GM12878 (cell line): ENCODE data around the gene TELO2. TPM values are rescaled to one million over a fixed set of nuclear protein-coding genes. Genes with fewer than 3 reads are reported as not detected.

Experiments
- ATAC-seq: fragments of 200-7000 bp; cut with Tn5 transposase; 3 replicates; pipeline ENCODE4 v1.9.1; 2020; ENCODE audit warnings: mild to moderate bottlenecking, moderate library complexity
- BruUV-seq: library from RNA; stranded (reverse); fragments of 400-500 nt; replicated peaks from 2 replicates; lab custom pipeline; 2021; lab: Mats Ljungman, UMichigan
- CTCF ChIA-PET: fragments of 300-600 bp; sonication (Branson Sonifier 250); formaldehyde crosslinking; extraction: SDS; loops from one replicate; lab custom pipeline; 2021; ENCODE audit warnings: inconsistent platforms; lab: Yijun Ruan, JAX
- POLR2A ChIA-PET: fragments of 350-600 bp; formaldehyde crosslinking; extraction: SDS; loops from one replicate; lab custom pipeline; 2021; ENCODE audit warnings: inconsistent platforms; lab: Charles Lee
- RAD21 ChIA-PET: fragments of 300-600 bp; sonication (Branson Sonifier 250); formaldehyde crosslinking; loops from one replicate; lab custom pipeline; 2023; ENCODE audit warnings: antibody characterized with exemption; ENCODE audit not compliant: unreplicated experiment; lab: Charles Lee
- SMC1A ChIA-PET: fragments of 300-600 bp; sonication (Branson Sonifier 250); formaldehyde crosslinking; loops from one replicate; lab custom pipeline; 2023; ENCODE audit not compliant: unreplicated experiment, uncharacterized antibody; lab: Charles Lee
- DNase-seq: peaks from one replicate; pipeline ENCODE4 v3.0.0-alpha.2; 2011; ENCODE audit warnings: low read depth, low spot score
- FAIRE-seq: peaks from 3 replicates; lab custom pipeline; 2011; peaks lifted over from hg19 to GRCh38; lab: Jason Lieb, UNC
- H2AFZ ChIP-seq: 2 replicates; pipeline ENCODE4 v1.6.0; 2011; ENCODE audit warnings: low read depth, low read length, control low read depth; ENCODE audit not compliant: control insufficient read depth
- H3K27ac ChIP-seq: 2 replicates; pipeline ENCODE4 v1.5.1; 2011; ENCODE audit warnings: control low read depth; ENCODE audit not compliant: control insufficient read depth, insufficient read depth
- H3K27me3 ChIP-seq, 2 experiments: replicated peaks in 1 of 2; 2 replicates each; pipeline versions ENCODE4 v1.6.0 to v1.6.1; 2011; ENCODE audit warnings: low read length in 1 of 2; ENCODE audit not compliant: control insufficient read depth in 2 of 2, insufficient read depth in 2 of 2
- H3K36me3 ChIP-seq, 2 experiments: 2 replicates each; pipeline ENCODE4 v1.5.1; 2011; ENCODE audit warnings: low read length in 1 of 2; ENCODE audit not compliant: control insufficient read depth in 2 of 2, insufficient read depth in 2 of 2
- H3K4me1 ChIP-seq: 2 replicates; pipeline ENCODE4 v1.6.1; 2011; ENCODE audit warnings: mild to moderate bottlenecking, low read length, moderate library complexity, mixed read lengths; ENCODE audit not compliant: control insufficient read depth, insufficient read depth
- H3K4me2 ChIP-seq: 2 replicates; pipeline ENCODE4 v1.6.0; 2011; ENCODE audit warnings: control low read depth; ENCODE audit not compliant: control insufficient read depth, insufficient read depth
- H3K4me3 ChIP-seq: fragments of 200-600 bp; sonication (generic); 2 replicates; pipeline ENCODE4 v1.5.1; 2016
- H3K79me2 ChIP-seq: 2 replicates; pipeline ENCODE4 v1.6.0; 2011; ENCODE audit warnings: low read length; ENCODE audit not compliant: control insufficient read depth, insufficient read depth
- H3K9ac ChIP-seq: 2 replicates; pipeline ENCODE4 v1.8.0; 2011; ENCODE audit warnings: low read length, control low read depth, mixed read lengths; ENCODE audit not compliant: control insufficient read depth, insufficient read depth
- H3K9me3 ChIP-seq: replicated peaks from 3 replicates; pipeline ENCODE4 v1.5.1; 2011; ENCODE audit warnings: mild to moderate bottlenecking, low read length; ENCODE audit not compliant: control insufficient read depth, insufficient read depth
- H4K20me1 ChIP-seq: 2 replicates; pipeline ENCODE4 v1.6.0; 2011; ENCODE audit not compliant: control insufficient read depth, insufficient read depth
- HDAC2 ChIP-seq: fragments of 200-600 bp; sonication (generic); IDR thresholded peaks from 2 replicates; pipeline ENCODE4 v1.6.1; 2017
- IKZF2 ChIP-seq, 2 experiments: fragments of 450-650 bp; IDR thresholded peaks; 2 replicates each; pipeline ENCODE4 v1.6.1; 2017; ENCODE audit warnings: mild to moderate bottlenecking in 2 of 2, moderate library complexity in 2 of 2
- MTA3 ChIP-seq: IDR thresholded peaks from 2 replicates; pipeline ENCODE4 v1.6.1; 2012; ENCODE audit warnings: low read length, inconsistent platforms, borderline replicate concordance
- MXI1 ChIP-seq: fragments of 150-350 bp; IDR thresholded peaks from 2 replicates; pipeline ENCODE4 v1.6.1; 2011; ENCODE audit warnings: low read depth, mild to moderate bottlenecking, inconsistent platforms, low read length, improper control_type of control experiment
- POU2F2 ChIP-seq: IDR thresholded peaks from 3 replicates; pipeline ENCODE4 v1.6.1; 2011; ENCODE audit warnings: low read depth, mild to moderate bottlenecking, low read length, borderline replicate concordance
- SREBF1 ChIP-seq: IDR thresholded peaks from 2 replicates; pipeline ENCODE4 v1.6.1; 2012; ENCODE audit warnings: mild to moderate bottlenecking, low read length
- WGBS: methylation state at CpG from one replicate; pipeline ENCODE4 v1.1.6; 2016; ENCODE audit warnings: low lambda C conversion rate; ENCODE audit not compliant: insufficient replicate concordance, insufficient coverage; ENCODE audit errors: missing lambda C conversion rate; 5-methylcytosine and 5-hydroxymethylcytosine counted together
- in situ Hi-C: fragments of 300-500 bp; cut with MboI; formaldehyde crosslinking; loops from 9 replicates; pipeline ENCODE4 v1.14.3; 2018; ENCODE audit warnings: mixed read lengths
- intact Hi-C: fragments of 100-400 bp; cut with micrococcal nuclease; formaldehyde crosslinking; loops from one replicate; pipeline ENCODE4 v1.14.2; 2022; ENCODE audit not compliant: unreplicated experiment
- polyA plus RNA-seq, 11 experiments: library from polyadenylated mRNA; depleted of rRNA in 4 of 11; unstranded in 6 of 11; stranded (reverse) in 5 of 11; fragments of >200 nt; fragmentation: Nextera tagmentation in 4 of 11; fragmentation: Illumina TruSeq in 1 of 11; extraction: Ambion mirVana in 4 of 11; extraction: Trizol in 1 of 11; gene quantifications; 1 replicate in 1 of 11; 2 replicates in 10 of 11; pipeline versions ENCODE4 v1.2.1 to v1.2.3, GENCODE V29; 2011 to 2016; ENCODE audit warnings: inconsistent platforms in 2 of 11, missing spikeins in 2 of 11, low read depth in 1 of 11
- total RNA-seq, 4 experiments: library from RNA; depleted of rRNA in 3 of 4; stranded (reverse); fragments of >200 nt in 3 of 4; fragmentation: Illumina TruSeq in 1 of 4; extraction: Trizol in 1 of 4; gene quantifications; 2 replicates each; pipeline versions ENCODE4 v1.2.1 to v1.2.3, GENCODE V29; 2013 to 2021
- TF ChIP-seq, protein P1 (sequence below): IDR thresholded peaks from 2 replicates; pipeline ENCODE4 v1.6.1; 2011; ENCODE audit warnings: borderline replicate concordance, low read depth, mild to moderate bottlenecking, moderate library complexity, low read length; ENCODE audit not compliant: insufficient read depth, poor library complexity, severe bottlenecking
- TF ChIP-seq, protein P2 (sequence below): fragments of 450-650 bp; IDR thresholded peaks from 2 replicates; pipeline ENCODE4 v1.6.1; 2017; ENCODE audit warnings: mild to moderate bottlenecking, low read depth, inconsistent platforms; ENCODE audit not compliant: poor library complexity, severe bottlenecking
- TF ChIP-seq, protein P3 (sequence below): fragments of 450-650 bp; IDR thresholded peaks from 2 replicates; pipeline ENCODE4 v1.6.1; 2016; ENCODE audit warnings: mild to moderate bottlenecking, moderate library complexity, borderline replicate concordance
- TF ChIP-seq, protein P4 (sequence below): fragments of 450-650 bp; IDR thresholded peaks from 2 replicates; pipeline ENCODE4 v1.6.1; 2018; ENCODE audit warnings: borderline replicate concordance, mild to moderate bottlenecking; ENCODE audit not compliant: partially characterized antibody

Gene TELO2
- total and polyA plus RNA-seq, 10 of the 15 experiments (the other 5 are each of a cell fraction or from before 2014, with no cell fraction given), result 0.55 to 72.8 (median 18.6) TPM

DNA sequence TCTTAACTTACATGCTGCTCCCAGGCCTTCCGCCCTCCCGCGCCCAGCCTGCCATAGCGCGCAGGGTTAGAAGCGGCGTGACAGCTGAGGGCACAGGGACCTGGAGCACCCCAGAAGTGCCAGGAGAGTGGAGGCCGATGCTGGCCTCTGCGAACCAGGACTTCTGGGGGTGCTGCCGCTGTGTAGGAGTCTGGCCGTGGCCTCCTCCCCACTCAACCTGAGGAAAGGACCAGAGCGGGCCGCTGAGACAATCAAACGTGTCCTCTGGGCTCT is 38.4 kb downstream of the TELO2 start:
- intact Hi-C loops, result no loop called here
- H3K27me3 ChIP-seq, result no peaks in the 10 kb centered on the region; a peak in 2 of 4 replicates
- FAIRE-seq (no peak), DNase-seq (no peak), ATAC-seq (no peak)
- TF ChIP-seq, protein P1, sequence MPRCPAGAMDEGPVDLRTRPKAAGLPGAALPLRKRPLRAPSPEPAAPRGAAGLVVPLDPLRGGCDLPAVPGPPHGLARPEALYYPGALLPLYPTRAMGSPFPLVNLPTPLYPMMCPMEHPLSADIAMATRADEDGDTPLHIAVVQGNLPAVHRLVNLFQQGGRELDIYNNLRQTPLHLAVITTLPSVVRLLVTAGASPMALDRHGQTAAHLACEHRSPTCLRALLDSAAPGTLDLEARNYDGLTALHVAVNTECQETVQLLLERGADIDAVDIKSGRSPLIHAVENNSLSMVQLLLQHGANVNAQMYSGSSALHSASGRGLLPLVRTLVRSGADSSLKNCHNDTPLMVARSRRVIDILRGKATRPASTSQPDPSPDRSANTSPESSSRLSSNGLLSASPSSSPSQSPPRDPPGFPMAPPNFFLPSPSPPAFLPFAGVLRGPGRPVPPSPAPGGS, result no peak
- TF ChIP-seq HDAC2 (no peak), POU2F2 (no peak), SREBF1 (no peak), MTA3 (no peak), MXI1 (no peak), IKZF2 (IDR thresholded peaks at IDR 0.05) (no peak)
- TF ChIP-seq, protein P2, sequence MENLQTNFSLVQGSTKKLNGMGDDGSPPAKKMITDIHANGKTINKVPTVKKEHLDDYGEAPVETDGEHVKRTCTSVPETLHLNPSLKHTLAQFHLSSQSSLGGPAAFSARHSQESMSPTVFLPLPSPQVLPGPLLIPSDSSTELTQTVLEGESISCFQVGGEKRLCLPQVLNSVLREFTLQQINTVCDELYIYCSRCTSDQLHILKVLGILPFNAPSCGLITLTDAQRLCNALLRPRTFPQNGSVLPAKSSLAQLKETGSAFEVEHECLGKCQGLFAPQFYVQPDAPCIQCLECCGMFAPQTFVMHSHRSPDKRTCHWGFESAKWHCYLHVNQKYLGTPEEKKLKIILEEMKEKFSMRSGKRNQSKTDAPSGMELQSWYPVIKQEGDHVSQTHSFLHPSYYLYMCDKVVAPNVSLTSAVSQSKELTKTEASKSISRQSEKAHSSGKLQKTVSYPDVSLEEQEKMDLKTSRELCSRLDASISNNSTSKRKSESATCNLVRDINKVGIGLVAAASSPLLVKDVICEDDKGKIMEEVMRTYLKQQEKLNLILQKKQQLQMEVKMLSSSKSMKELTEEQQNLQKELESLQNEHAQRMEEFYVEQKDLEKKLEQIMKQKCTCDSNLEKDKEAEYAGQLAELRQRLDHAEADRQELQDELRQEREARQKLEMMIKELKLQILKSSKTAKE, result no peak
- TF ChIP-seq, protein P3, sequence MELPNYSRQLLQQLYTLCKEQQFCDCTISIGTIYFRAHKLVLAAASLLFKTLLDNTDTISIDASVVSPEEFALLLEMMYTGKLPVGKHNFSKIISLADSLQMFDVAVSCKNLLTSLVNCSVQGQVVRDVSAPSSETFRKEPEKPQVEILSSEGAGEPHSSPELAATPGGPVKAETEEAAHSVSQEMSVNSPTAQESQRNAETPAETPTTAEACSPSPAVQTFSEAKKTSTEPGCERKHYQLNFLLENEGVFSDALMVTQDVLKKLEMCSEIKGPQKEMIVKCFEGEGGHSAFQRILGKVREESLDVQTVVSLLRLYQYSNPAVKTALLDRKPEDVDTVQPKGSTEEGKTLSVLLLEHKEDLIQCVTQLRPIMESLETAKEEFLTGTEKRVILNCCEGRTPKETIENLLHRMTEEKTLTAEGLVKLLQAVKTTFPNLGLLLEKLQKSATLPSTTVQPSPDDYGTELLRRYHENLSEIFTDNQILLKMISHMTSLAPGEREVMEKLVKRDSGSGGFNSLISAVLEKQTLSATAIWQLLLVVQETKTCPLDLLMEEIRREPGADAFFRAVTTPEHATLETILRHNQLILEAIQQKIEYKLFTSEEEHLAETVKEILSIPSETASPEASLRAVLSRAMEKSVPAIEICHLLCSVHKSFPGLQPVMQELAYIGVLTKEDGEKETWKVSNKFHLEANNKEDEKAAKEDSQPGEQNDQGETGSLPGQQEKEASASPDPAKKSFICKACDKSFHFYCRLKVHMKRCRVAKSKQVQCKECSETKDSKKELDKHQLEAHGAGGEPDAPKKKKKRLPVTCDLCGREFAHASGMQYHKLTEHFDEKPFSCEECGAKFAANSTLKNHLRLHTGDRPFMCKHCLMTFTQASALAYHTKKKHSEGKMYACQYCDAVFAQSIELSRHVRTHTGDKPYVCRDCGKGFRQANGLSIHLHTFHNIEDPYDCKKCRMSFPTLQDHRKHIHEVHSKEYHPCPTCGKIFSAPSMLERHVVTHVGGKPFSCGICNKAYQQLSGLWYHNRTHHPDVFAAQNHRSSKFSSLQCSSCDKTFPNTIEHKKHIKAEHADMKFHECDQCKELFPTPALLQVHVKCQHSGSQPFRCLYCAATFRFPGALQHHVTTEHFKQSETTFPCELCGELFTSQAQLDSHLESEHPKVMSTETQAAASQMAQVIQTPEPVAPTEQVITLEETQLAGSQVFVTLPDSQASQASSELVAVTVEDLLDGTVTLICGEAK, result no peak
- TF ChIP-seq, protein P4, sequence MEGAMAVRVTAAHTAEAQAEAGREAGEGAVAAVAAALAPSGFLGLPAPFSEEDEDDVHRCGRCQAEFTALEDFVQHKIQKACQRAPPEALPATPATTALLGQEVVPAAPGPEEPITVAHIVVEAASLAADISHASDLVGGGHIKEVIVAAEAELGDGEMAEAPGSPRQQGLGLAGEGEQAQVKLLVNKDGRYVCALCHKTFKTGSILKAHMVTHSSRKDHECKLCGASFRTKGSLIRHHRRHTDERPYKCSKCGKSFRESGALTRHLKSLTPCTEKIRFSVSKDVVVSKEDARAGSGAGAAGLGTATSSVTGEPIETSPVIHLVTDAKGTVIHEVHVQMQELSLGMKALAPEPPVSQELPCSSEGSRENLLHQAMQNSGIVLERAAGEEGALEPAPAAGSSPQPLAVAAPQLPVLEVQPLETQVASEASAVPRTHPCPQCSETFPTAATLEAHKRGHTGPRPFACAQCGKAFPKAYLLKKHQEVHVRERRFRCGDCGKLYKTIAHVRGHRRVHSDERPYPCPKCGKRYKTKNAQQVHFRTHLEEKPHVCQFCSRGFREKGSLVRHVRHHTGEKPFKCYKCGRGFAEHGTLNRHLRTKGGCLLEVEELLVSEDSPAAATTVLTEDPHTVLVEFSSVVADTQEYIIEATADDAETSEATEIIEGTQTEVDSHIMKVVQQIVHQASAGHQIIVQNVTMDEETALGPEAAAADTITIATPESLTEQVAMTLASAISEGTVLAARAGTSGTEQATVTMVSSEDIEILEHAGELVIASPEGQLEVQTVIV, result no peak
- H3K4me2 ChIP-seq, result no peak overlapping the region
- H3K9me3 ChIP-seq, result no peaks in the 10 kb centered on the region
- WGBS, result 66% methylated on average over 13 of the region's 14 CpGs
- no peak overlapping the region for H2AFZ ChIP-seq
- H4K20me1 ChIP-seq, result no peaks in the 10 kb centered on the region
- no peak overlapping the region for H3K9ac ChIP-seq
- BruUV-seq, result no TSS peak
- H3K27ac ChIP-seq, result no peak overlapping the region
- CTCF ChIA-PET, result no interaction called here
- in situ Hi-C loops, result no loop called here
- no peaks in the 10 kb centered on the region for H3K36me3 ChIP-seq
- RAD21 ChIA-PET, result no interaction called here
- SMC1A ChIA-PET, result no interaction called here
- no peaks in the 10 kb centered on the region for H3K4me1 ChIP-seq
- POLR2A ChIA-PET, result no interaction called here
- no peaks in the 10 kb centered on the region for H3K79me2 ChIP-seq
- H3K4me3 ChIP-seq, result no peak overlapping the region
